Measurements from ENCODE around the gene GPR107.
"Not testable (repeated sequence)": the region's sequence is repeated elsewhere in the genome, so short reads cannot be mapped to it uniquely, and the experiment has no call there.

Gene GPR107

GRCh38 chr9:130053504-130054324, at the start of gene GPR107:
TSS of gene GPR107 (plus strand) at chr9:130053906. CDS start at chr9:130053933, 27 bp downstream.
- DNase-seq (ENCODE audit: low spot score): peak; percentile 82

- DNase-seq (ENCODE audit: low spot score): no peak
Observed at GRCh38 chr9:130003943-130004552, 49.7 kb upstream of the GPR107 start.

- DNase-seq (ENCODE audit: low spot score): not testable (repeated sequence)
Observed at GRCh38 chr9:130006952-130007351, 46.8 kb upstream of the GPR107 start.

- DNase-seq (ENCODE audit: low spot score): no peak
Observed at GRCh38 chr9:130008538-130008937, 45.2 kb upstream of the GPR107 start.

GRCh38 chr9:130009546-130009945, 44.2 kb upstream of the GPR107 start:
- not testable (repeated sequence) for DNase-seq (ENCODE audit: low spot score)

- peak; percentile 22 for DNase-seq (ENCODE audit: low spot score)
Observed at GRCh38 chr9:130010151-130010988, 43.3 kb upstream of the GPR107 start.

- no peak for DNase-seq (ENCODE audit: low spot score)
Observed at GRCh38 chr9:130013326-130013725, 40.4 kb upstream of the GPR107 start.

GRCh38 chr9:130015353-130016019, 38.2 kb upstream of the GPR107 start:
- no peak for DNase-seq (ENCODE audit: low spot score)

- no peak for DNase-seq (ENCODE audit: low spot score)
Observed at GRCh38 chr9:130017076-130017475, 36.6 kb upstream of the GPR107 start.

GRCh38 chr9:130017510-130017909, 36.2 kb upstream of the GPR107 start:
- not testable (repeated sequence) for DNase-seq (ENCODE audit: low spot score)

- DNase-seq (ENCODE audit: low spot score): no peak
Observed at GRCh38 chr9:130018265-130018664, 35.4 kb upstream of the GPR107 start.

GRCh38 chr9:130020618-130021017, 33.1 kb upstream of the GPR107 start:
- peak; percentile 27 for DNase-seq (ENCODE audit: low spot score)

- no peak for DNase-seq (ENCODE audit: low spot score)
Observed at GRCh38 chr9:130021123-130021522, 32.6 kb upstream of the GPR107 start.

GRCh38 chr9:130021842-130022241, 31.9 kb upstream of the GPR107 start:
- not testable (repeated sequence) for DNase-seq (ENCODE audit: low spot score)

GRCh38 chr9:130022566-130023143, 31.1 kb upstream of the GPR107 start:
- no peak for DNase-seq (ENCODE audit: low spot score)

GRCh38 chr9:130023144-130023787, 30.4 kb upstream of the GPR107 start:
- no peak for DNase-seq (ENCODE audit: low spot score)

GRCh38 chr9:130023994-130024596, 29.6 kb upstream of the GPR107 start:
- DNase-seq (ENCODE audit: low spot score): no peak

GRCh38 chr9:130024597-130024994, 29.1 kb upstream of the GPR107 start:
- DNase-seq (ENCODE audit: low spot score): no peak

- no peak for DNase-seq (ENCODE audit: low spot score)
Observed at GRCh38 chr9:130026583-130027340, 26.9 kb upstream of the GPR107 start.

Data from Ammon's horn (tissue), 1 donor.